Panc1 (cell line): ENCODE measurements around the gene PTGDS. TPM values are rescaled to one million over a fixed set of nuclear protein-coding genes. Genes with fewer than 3 reads are reported as not detected.

Source experiments
- ATAC-seq: fragments of 200-7000 bp; cut with Tn5 transposase; 2 replicates; pipeline ENCODE4 v1.9.1; 2020; ENCODE audit warnings: mild to moderate bottlenecking, moderate library complexity
- BruUV-seq: library from RNA; stranded (reverse); fragments of 400-500 nt; replicated peaks from 2 replicates; lab custom pipeline; 2021; lab: Mats Ljungman, UMichigan
- CTCF ChIA-PET: fragments of 300-600 bp; sonication (Branson Sonifier 250); formaldehyde crosslinking; loops from one replicate; lab custom pipeline; 2022; ENCODE audit warnings: antibody characterized with exemption; lab: Charles Lee
- POLR2A ChIA-PET: fragments of 300-600 bp; sonication (Branson Sonifier 250); formaldehyde crosslinking; loops from one replicate; lab custom pipeline; 2022; ENCODE audit warnings: antibody characterized with exemption; lab: Charles Lee
- DNase-seq: peaks from one replicate; pipeline ENCODE4 v3.0.0-alpha.2; 2010; ENCODE audit warnings: low read depth, low spot score
- H3K27ac ChIP-seq: 2 replicates; pipeline ENCODE4 v1.5.1; 2011; ENCODE audit warnings: mild to moderate bottlenecking, low read length, inconsistent platforms
- H3K27me3 ChIP-seq: fragments of 200-500 bp; sonication (Bioruptor generic); 2 replicates; pipeline ENCODE4 v1.6.0; 2014; ENCODE audit warnings: low read length, inconsistent platforms; ENCODE audit not compliant: control insufficient read depth, insufficient read depth
- H3K36me3 ChIP-seq: fragments of 200-500 bp; sonication (Bioruptor generic); 2 replicates; pipeline ENCODE4 v1.5.1; 2014; ENCODE audit warnings: inconsistent platforms, mild to moderate bottlenecking, low read length, moderate library complexity; ENCODE audit not compliant: control insufficient read depth, insufficient read depth
- H3K4me1 ChIP-seq: 2 replicates; pipeline ENCODE4 v1.5.1; 2011; ENCODE audit warnings: inconsistent platforms, mild to moderate bottlenecking, low read length, moderate library complexity; ENCODE audit not compliant: control insufficient read depth, insufficient read depth
- H3K4me3 ChIP-seq, 2 experiments: 2 replicates each; pipeline ENCODE4 v1.5.1; 2011 to 2012; ENCODE audit warnings: low read depth in 2 of 2, low read length in 2 of 2, mild to moderate bottlenecking in 2 of 2, inconsistent platforms in 1 of 2, moderate library complexity in 1 of 2
- H3K9me3 ChIP-seq: fragments of 200-500 bp; sonication (Bioruptor generic); 2 replicates; pipeline ENCODE4 v1.5.1; 2014; ENCODE audit warnings: low read depth, mild to moderate bottlenecking, inconsistent platforms, low read length, moderate library complexity; ENCODE audit not compliant: control insufficient read depth, insufficient read depth
- CTCF ChIP-seq: fragments of 450-650 bp; IDR thresholded peaks from 2 replicates; pipeline ENCODE4 v1.5.1; 2017; ENCODE audit warnings: mild to moderate bottlenecking
- POLR2AphosphoS5 ChIP-seq: IDR thresholded peaks from 2 replicates; pipeline ENCODE4 v1.6.1; 2012; ENCODE audit warnings: mild to moderate bottlenecking, low read depth, low read length, moderate library complexity
- REST ChIP-seq, 2 experiments: IDR thresholded peaks; 2 replicates each; pipeline ENCODE4 v1.6.1; 2011 to 2012; ENCODE audit warnings: low read depth in 2 of 2, control low read depth in 1 of 2, low read length in 1 of 2, mild to moderate bottlenecking in 1 of 2, moderate library complexity in 1 of 2; ENCODE audit not compliant: insufficient read depth in 1 of 2
- SIN3A ChIP-seq: IDR thresholded peaks from 2 replicates; pipeline ENCODE4 v1.6.1; 2012; ENCODE audit warnings: low read depth, mild to moderate bottlenecking, low read length, moderate library complexity, borderline replicate concordance; ENCODE audit not compliant: insufficient read depth
- TCF7L2 ChIP-seq: IDR thresholded peaks from 2 replicates; pipeline ENCODE4 v1.6.1; 2011; ENCODE audit warnings: mild to moderate bottlenecking, low read depth, low read length, inconsistent platforms
- in situ Hi-C: cut with HindIII; loops from 2 replicates; pipeline ENCODE4 v1.10.0; 2016; ENCODE audit warnings: low sequenced_read_pairs, low pct_unique_long_range_greater_than_20kb
- intact Hi-C: fragments of 100-400 bp; cut with micrococcal nuclease; formaldehyde crosslinking; loops from one replicate; pipeline ENCODE4 v1.10.0; 2022; ENCODE audit not compliant: unreplicated experiment
- total RNA-seq: library from RNA; stranded (reverse); gene quantifications from one replicate; pipeline ENCODE4 v1.2.1, GENCODE V29; 2021; ENCODE audit not compliant: unreplicated experiment

PTGDS gene
- total RNA-seq, 1 experiment from 2014 or later: 13.7 TPM

- CTCF ChIA-PET: no interaction called here
- no peaks in the 10 kb centered on the region for H3K4me1 ChIP-seq
- H3K36me3 ChIP-seq: no peaks in the 10 kb centered on the region
- H3K4me3 ChIP-seq: no peak overlapping the region
- intact Hi-C loops (no loop called here), in situ Hi-C loops (no loop called here)
- DNase-seq (no peak), ATAC-seq (no peak)
- BruUV-seq: no TSS peak
- TF ChIP-seq REST (IDR thresholded peaks at IDR 0.05; ENCODE audit: insufficient read depth in 1 of 2, low read depth in 2 of 2, low read length in 1 of 2) (no peak), TCF7L2 (no peak), POLR2AphosphoS5 (no peak), SIN3A (no peak), CTCF (no peak)
- no peaks in the 10 kb centered on the region for H3K9me3 ChIP-seq
- POLR2A ChIA-PET: no interaction called here
- no peak overlapping the region for H3K27ac ChIP-seq
- H3K27me3 ChIP-seq: no peaks in the 10 kb centered on the region
Measured at GRCh38 chr9:137009217-137009616, 31.9 kb downstream of the PTGDS start.

GRCh38 chr9:137009938-137010732, 32.8 kb downstream of the PTGDS start:
- TF ChIP-seq CTCF (no peak), TCF7L2 (no peak), POLR2AphosphoS5 (no peak), SIN3A (no peak), REST (IDR thresholded peaks at IDR 0.05; ENCODE audit: insufficient read depth in 1 of 2, low read depth in 2 of 2, low read length in 1 of 2) (no peak)
- H3K9me3 ChIP-seq: no peaks in the 10 kb centered on the region
- intact Hi-C loops: no loop called here
- H3K36me3 ChIP-seq: no peaks in the 10 kb centered on the region
- DNase-seq: no peak
- BruUV-seq: no TSS peak
- CTCF ChIA-PET: no interaction called here
- POLR2A ChIA-PET: no interaction called here
- no peak overlapping the region for H3K27ac ChIP-seq
- in situ Hi-C loops: no loop called here
- H3K27me3 ChIP-seq: no peaks in the 10 kb centered on the region
- H3K4me3 ChIP-seq: no peak overlapping the region
- no peak for ATAC-seq
- no peaks in the 10 kb centered on the region for H3K4me1 ChIP-seq
